CD4-positive, alpha-beta T cell (primary cell): ENCODE data around the gene CDH13. TPM values are rescaled to one million over a fixed set of nuclear protein-coding genes. Genes with fewer than 3 reads are reported as not detected.

Experiments
- ATAC-seq: fragments of 200-7000 bp; cut with Tn5 transposase; one replicate; pipeline ENCODE4 v1.10.0; 2022; ENCODE audit warnings: mild to moderate bottlenecking; ENCODE audit not compliant: poor library complexity
- CTCF ChIA-PET: fragments of 350-600 bp; sonication (Branson Sonifier 250); formaldehyde crosslinking; loops from one replicate; lab custom pipeline; 2021; ENCODE audit warnings: antibody characterized with exemption, inconsistent platforms; lab: Charles Lee
- POLR2A ChIA-PET: fragments of 350-600 bp; sonication (Branson Sonifier 250); formaldehyde crosslinking; loops from one replicate; lab custom pipeline; 2021; ENCODE audit warnings: antibody characterized with exemption, inconsistent platforms; lab: Charles Lee
- DNase-seq, 14 experiments: peaks; one replicate each; pipeline ENCODE4 v3.0.0-alpha.2; 2013 to 2020; ENCODE audit warnings: mixed read lengths in 2 of 14
- H3K27ac ChIP-seq, 2 donors: one replicate each; pipeline versions ENCODE4 v1.5.1 to v1.7.0; 2013; ENCODE audit warnings: low read length in 2 of 2, low read depth in 1 of 2, mild to moderate bottlenecking in 1 of 2
- H3K27me3 ChIP-seq, 2 experiments: 1 replicate in 1 of 2; 2 replicates in 1 of 2; pipeline versions ENCODE4 v1.6.1 to v1.7.0; 2013; ENCODE audit warnings: low read length in 2 of 2, control low read depth in 1 of 2, mild to moderate bottlenecking in 1 of 2, moderate library complexity in 1 of 2; ENCODE audit not compliant: insufficient read depth in 2 of 2, control insufficient read depth in 1 of 2
- H3K36me3 ChIP-seq: one replicate; pipeline ENCODE4 v1.6.1; 2013; ENCODE audit warnings: low read length, control low read depth; ENCODE audit not compliant: insufficient read depth
- H3K4me1 ChIP-seq: one replicate; pipeline ENCODE4 v1.6.1; 2013; ENCODE audit warnings: low read length, control low read depth; ENCODE audit not compliant: insufficient read depth
- H3K4me3 ChIP-seq: one replicate; pipeline ENCODE4 v1.5.1; 2013; ENCODE audit warnings: mild to moderate bottlenecking, low read length, moderate library complexity
- H3K9me3 ChIP-seq, 2 experiments: 1 replicate in 1 of 2; 2 replicates in 1 of 2; pipeline versions ENCODE4 v1.6.1 to v1.7.0; 2013; ENCODE audit warnings: low read length in 2 of 2, mild to moderate bottlenecking in 2 of 2, control low read depth in 1 of 2, moderate library complexity in 1 of 2; ENCODE audit not compliant: control insufficient read depth in 1 of 2, insufficient read depth in 1 of 2
- H3K27ac Mint-ChIP-seq: one replicate; pipeline ENCODE4 v1.8.0; 2020; ENCODE audit warnings: mixed read lengths
- H3K27me3 Mint-ChIP-seq: one replicate; pipeline ENCODE4 v1.8.0; 2021; ENCODE audit warnings: mixed read lengths
- H3K36me3 Mint-ChIP-seq: one replicate; pipeline ENCODE4 v1.8.0; 2021; ENCODE audit warnings: low read depth, mixed read lengths
- H3K4me1 Mint-ChIP-seq: one replicate; pipeline ENCODE4 v1.8.0; 2021; ENCODE audit warnings: low read depth, mixed read lengths
- H3K4me3 Mint-ChIP-seq: one replicate; pipeline ENCODE4 v1.8.0; 2020; ENCODE audit warnings: mild to moderate bottlenecking, mixed read lengths
- H3K9me3 Mint-ChIP-seq: one replicate; pipeline ENCODE4 v1.8.0; 2020; ENCODE audit warnings: mixed read lengths
- CTCF ChIP-seq: fragments of 200-600 bp; IDR thresholded peaks from one replicate; pipeline ENCODE4 v1.8.0; 2022; ENCODE audit warnings: antibody characterized with exemption, mild to moderate bottlenecking
- intact Hi-C, 2 experiments: fragments of 100-400 bp; cut with DNase I in 1 of 2; cut with micrococcal nuclease in 1 of 2; formaldehyde crosslinking; loops; one replicate each; pipeline versions ENCODE4 v1.15.1 to v1.9.0; 2023 to 2025; cut with DNase I, micrococcal nuclease
- total RNA-seq, 174 experiments: library from RNA in 2 of 174; stranded (reverse) in 2 of 174; gene quantifications; one replicate each; pipeline ENCODE4 v1.2.3 and lab custom pipeline; 2021 to 2026

The CDH13 gene
- total RNA-seq, 2 experiments from 2014 or later = not detected

GRCh38 chr16:82628088-82628423 is 1.3 kb downstream of the CDH13 start:
- Histone ChIP-seq H3K9me3 (peaks cover 0 to 19% of the 10 kb centered on the region in 2 experiments), H3K4me3 (no peak overlapping the region), H3K36me3 (no peaks in the 10 kb centered on the region), H3K27ac (no peak overlapping the region), H3K4me1 (peaks cover 14% of the 10 kb centered on the region), H3K27me3 (peaks cover 49% of the 10 kb centered on the region in 2 experiments)
- ChIA-PET CTCF (no interaction called here), POLR2A (no interaction called here)
- intact Hi-C loops = loop anchor here (10.0 kb wide), 2 partner anchors 47 to 587 kb away; no protein-coding TSS in a partner anchor
- H3K27ac Mint-ChIP-seq = no peak overlapping the region
- TF ChIP-seq CTCF = no peak
- no peak for DNase-seq
- no peak for ATAC-seq
- H3K9me3 Mint-ChIP-seq = no peaks in the 10 kb centered on the region
- peaks cover 80% of the 10 kb centered on the region for H3K27me3 Mint-ChIP-seq
- H3K4me3 Mint-ChIP-seq = no peak overlapping the region
- no peaks in the 10 kb centered on the region for H3K4me1 Mint-ChIP-seq
- no peaks in the 10 kb centered on the region for H3K36me3 Mint-ChIP-seq

GRCh38 chr16:82628711-82629110 is 1.9 kb downstream of the CDH13 start:
- ATAC-seq = no peak
- Mint-ChIP-seq H3K27ac (no peak overlapping the region), H3K36me3 (no peaks in the 10 kb centered on the region), H3K27me3 (peaks cover 74% of the 10 kb centered on the region), H3K4me3 (no peak overlapping the region), H3K4me1 (no peaks in the 10 kb centered on the region), H3K9me3 (no peaks in the 10 kb centered on the region)
- Histone ChIP-seq H3K36me3 (no peaks in the 10 kb centered on the region), H3K9me3 (peaks cover 0 to 19% of the 10 kb centered on the region in 2 experiments), H3K4me3 (no peak overlapping the region), H3K27me3 (peaks cover 49% of the 10 kb centered on the region in 2 experiments), H3K27ac (no peak overlapping the region), H3K4me1 (peaks cover 14% of the 10 kb centered on the region)
- DNase-seq = no peak
- CTCF ChIA-PET = no interaction called here
- intact Hi-C loops = loop anchor here (10.0 kb wide), 2 partner anchors 46 to 586 kb away; no protein-coding TSS in a partner anchor
- TF ChIP-seq CTCF = no peak
- POLR2A ChIA-PET = no interaction called here

- Mint-ChIP-seq H3K4me3 (no peak overlapping the region), H3K4me1 (no peaks in the 10 kb centered on the region), H3K36me3 (no peaks in the 10 kb centered on the region), H3K27me3 (peaks cover 66% of the 10 kb centered on the region), H3K9me3 (no peaks in the 10 kb centered on the region), H3K27ac (no peak overlapping the region)
- TF ChIP-seq CTCF = no peak
- Histone ChIP-seq H3K9me3 (peaks cover 0 to 19% of the 10 kb centered on the region in 2 experiments), H3K36me3 (no peaks in the 10 kb centered on the region), H3K4me3 (no peak overlapping the region), H3K27ac (no peak overlapping the region), H3K27me3 (peaks cover 42 to 45% of the 10 kb centered on the region in 2 experiments), H3K4me1 (peaks cover 14% of the 10 kb centered on the region)
- CTCF ChIA-PET = interaction anchor here (1.3 kb wide), 1 partner anchor 43 kb away, joined by 3 read pairs; no protein-coding TSS in a partner anchor
- intact Hi-C loops = loop anchor here (5.0 to 10.0 kb wide), 3 partner anchors 45 to 585 kb away; no protein-coding TSS in a partner anchor
- DNase-seq = no peak
- POLR2A ChIA-PET = no interaction called here
- ATAC-seq = no peak
Measured at GRCh38 chr16:82629441-82630027, 2.8 kb downstream of the CDH13 start.
